Measurements from ENCODE around the gene PPP1R14D.
A peak's percentile ranks its signal among the peaks of the same experiment; 100 is the strongest.

Gene PPP1R14D

DNA sequence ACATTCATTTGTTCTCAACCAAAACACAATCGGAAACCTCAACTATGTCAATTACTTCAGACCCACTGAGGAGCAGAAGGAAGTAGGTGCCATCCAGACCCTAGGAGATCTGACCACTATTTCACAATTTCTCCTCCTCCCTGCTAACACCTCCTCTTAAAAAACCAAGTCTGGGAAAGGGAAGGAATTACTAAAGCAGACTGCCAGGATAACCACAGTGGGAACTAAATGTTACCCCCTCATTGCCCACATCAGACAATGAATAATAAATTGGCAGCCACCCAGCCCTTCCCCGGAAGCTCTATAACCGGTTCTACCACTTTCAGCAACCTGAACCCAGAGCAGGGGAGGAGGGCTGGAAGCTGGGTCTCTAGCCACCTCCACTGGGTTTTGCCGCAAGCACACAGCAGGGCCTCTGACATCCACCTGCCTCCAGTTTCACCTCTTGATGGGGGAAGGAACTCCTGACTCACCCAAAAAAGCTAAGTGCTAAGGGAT is 41.1 kb downstream of the PPP1R14D start:
- DNase-seq (ENCODE audit: low read depth in 1 of 2, low spot score in 1 of 2), result peak in 1 of 2 donors; percentile 27

DNA sequence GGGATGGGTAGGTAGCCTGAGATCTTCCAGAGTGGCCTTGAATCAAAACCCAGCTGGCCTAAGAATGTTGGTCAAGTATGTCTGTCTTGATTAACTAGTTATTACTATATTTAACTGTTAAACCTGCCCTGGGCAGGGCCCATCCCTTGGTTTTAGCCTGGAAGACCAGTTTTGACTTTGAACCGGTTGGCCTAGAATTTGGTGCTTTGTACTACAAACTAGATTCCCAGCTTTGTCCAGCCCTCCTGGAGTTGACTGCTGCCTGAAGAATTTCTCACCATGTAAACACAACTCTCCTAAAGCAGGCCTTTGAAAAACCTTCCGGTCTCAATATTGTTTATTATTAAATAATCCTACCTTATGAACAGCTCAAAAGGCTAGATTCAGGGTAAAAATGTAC is 42.7 kb downstream of the PPP1R14D start:
- DNase-seq (ENCODE audit: low read depth in 1 of 2, low spot score in 1 of 2), result no peak

GRCh38 chr15:40785164-40785563 is 43.3 kb downstream of the PPP1R14D start:
- no peak for DNase-seq (ENCODE audit: low read depth in 1 of 2, low spot score in 1 of 2)

DNA sequence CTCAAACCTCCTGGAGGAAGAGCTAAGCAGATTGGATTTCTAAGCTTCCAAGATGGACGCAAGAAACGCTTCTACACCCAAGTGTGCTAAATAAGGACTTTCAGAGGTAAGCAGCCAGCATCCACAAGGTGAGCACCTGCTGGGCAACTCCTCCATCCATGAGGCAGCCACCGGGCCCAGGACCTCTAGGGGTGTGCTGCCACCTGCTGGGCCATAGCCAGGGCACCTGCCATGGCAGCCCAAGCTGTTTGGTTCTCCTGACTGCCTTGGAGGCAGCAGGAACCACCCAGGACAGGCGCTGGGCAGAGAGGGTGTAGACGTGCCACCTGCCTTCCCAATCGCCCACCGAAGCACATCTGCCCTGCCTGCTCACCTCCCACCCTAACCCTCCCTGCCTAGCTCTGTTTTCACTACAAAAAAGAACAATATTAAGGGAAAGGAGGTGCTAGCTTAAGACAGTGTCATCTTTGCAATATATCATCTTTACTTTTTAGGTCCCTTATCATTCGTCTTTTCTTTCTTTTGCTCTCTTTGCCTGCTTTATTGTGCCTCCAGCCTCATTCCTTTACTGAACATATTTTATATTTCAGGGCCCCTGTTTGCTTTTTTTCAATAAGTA is 45.8 kb downstream of the PPP1R14D start:
- peak; percentile 66 to 70 for DNase-seq (ENCODE audit: low read depth in 1 of 2, low spot score in 1 of 2)

DNA sequence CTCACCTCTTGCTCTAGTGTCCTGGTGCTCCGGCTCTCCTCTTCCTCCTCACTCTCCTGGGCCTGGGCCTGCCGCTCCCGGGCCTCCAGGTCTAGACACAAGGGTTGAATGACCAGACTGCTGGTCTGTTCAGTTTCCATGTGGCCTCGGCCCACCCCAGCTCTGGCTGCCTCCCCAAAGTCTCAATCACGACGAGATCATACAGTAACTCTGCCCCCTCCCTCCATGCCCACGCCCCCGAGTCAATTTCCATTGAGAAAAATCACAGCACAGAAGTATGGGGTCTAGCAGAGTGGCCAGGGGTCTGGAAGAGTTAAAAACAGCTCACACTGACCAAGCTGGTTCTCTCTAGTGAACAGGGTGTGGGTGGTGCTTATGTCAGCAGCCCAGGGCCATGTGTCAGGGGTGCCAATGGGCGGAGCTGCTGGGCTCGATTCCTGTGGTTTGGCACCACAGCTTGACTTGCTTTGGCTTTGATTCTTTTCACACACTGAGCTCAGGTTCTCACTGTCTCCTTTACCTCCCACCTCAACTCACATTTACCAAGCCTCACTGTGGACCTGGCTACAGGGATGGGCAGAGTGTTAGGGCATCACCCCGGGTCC is 51.9 kb downstream of the PPP1R14D start:
- DNase-seq (ENCODE audit: low read depth in 1 of 2, low spot score in 1 of 2), result no peak

GRCh38 chr15:40775740-40776536 is 52.6 kb downstream of the PPP1R14D start:
- DNase-seq (ENCODE audit: low read depth in 1 of 2, low spot score in 1 of 2), result no peak

DNA sequence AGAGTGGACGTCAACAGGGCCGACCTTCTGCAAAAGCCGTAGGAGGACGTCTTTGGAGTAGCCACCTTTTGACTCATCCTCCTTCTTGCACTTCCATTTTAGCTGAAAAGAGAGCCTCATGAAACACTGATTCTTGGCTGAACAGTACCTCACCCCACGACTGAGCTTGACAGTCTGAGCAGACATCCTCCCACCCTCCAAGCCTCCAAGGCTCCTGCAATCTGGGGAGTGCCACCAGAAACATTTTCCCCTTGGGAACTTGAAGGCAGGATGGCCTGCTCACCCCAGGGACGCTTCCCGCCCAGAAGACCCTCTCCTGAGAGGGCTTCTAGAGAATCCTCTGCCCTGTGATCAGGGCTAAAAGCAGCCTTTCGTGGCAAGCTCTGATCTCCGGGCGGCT is 53.5 kb downstream of the PPP1R14D start:
- no peak for DNase-seq (ENCODE audit: low read depth in 1 of 2, low spot score in 1 of 2)

DNA sequence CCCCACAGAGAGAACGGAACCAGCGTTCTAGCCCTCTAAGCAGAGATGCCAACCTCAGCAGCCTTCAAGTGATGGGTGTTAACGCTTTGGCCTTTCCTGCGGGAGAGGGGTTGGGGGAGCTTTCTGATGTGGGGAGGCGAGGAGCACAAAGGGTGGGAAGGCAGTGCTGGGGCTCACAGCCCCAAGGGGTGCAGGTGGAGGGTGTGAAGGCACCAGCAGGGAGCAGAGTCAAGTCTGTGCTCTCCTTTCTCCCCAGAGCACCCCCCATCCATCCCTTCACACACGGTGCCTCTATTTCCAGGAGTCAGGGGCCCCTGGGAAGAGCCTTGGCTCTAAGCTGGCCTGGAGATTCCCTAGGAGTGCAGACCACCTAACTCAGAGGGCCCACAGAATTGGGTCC is 54.6 kb downstream of the PPP1R14D start:
- DNase-seq (ENCODE audit: low read depth in 1 of 2, low spot score in 1 of 2), result no peak

DNA sequence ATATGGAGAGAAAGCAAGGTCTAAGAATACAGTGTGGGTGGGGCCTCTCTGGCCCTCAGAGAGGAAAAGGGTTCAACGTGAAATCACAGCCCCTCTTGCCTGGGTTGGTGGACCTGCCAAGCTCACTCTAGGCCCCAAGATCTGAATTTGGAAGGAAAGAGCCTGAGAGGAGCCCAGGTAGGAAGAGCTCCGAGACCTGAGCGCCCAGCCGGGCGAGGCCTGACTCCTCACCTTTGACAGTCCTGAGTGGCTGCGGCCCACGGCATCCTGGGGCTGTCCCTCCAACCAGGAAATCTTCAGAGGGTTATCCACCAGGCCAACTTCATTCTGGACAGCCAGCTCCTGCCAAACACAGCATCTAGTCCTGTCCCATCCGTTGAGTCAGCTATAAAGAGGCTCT is 55.0 kb downstream of the PPP1R14D start:
- DNase-seq (ENCODE audit: low read depth in 1 of 2, low spot score in 1 of 2), result no peak

GRCh38 chr15:40772014-40772413 is 56.5 kb downstream of the PPP1R14D start:
- DNase-seq (ENCODE audit: low read depth in 1 of 2, low spot score in 1 of 2), result no peak

DNA sequence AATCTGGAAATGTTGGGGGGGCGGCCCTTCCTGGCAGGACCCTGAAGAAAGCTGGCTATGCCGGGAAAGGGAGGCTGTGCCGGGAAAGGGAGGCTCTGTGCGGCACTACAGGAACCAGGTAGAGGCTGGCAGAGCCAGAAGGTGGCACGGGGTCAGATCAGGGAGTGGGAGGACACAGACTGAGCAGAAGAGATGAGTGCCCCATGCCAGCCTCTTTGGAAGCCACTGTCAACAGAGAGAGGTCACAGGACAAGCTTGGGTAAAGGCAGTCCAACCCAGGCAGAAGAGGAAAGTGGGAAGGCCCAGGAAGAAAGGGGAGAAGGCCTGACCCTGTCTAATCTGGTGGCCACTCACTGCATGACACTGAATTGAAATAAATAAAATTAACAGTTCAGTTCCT is 57.3 kb downstream of the PPP1R14D start:
- DNase-seq (ENCODE audit: low read depth in 1 of 2, low spot score in 1 of 2), result no peak

DNA sequence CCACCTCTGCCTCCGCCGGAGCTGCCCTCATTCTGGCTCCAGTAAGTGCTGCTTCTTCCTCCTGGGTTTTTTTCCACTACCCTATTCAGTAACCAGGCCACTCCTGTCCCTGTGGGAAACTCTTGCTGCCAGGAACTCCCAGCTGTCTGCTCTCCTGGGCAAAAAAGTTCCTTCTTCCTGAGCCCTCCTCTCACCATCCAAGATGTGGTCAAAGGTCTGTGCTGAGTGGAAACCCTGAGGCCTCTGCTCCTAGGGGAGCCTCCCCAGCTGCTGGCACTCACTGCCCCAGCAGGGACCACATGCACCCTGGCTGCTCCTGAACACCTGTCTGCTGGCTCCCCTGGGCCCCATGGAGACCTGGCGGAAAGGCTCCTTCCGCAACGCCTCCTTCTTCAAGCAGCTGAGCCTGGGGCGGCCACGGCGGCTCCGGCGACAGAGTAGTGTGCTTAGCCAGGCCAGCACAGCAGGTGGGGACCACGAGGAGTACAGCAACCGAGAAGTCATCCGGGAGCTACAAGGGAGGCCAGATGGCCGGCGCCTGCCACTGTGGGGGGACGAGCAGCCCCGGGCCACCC is 58.3 kb downstream of the PPP1R14D start:
- no peak for DNase-seq (ENCODE audit: low read depth in 1 of 2, low spot score in 1 of 2)

- peak in 1 of 2 donors; percentile 21 for DNase-seq (ENCODE audit: low read depth in 1 of 2, low spot score in 1 of 2)
These were observed 59.0 kb downstream of the PPP1R14D start, which contains the start of gene C15orf62 for GRCh38 chr15:40769274-40770146. TSS of gene C15orf62 (plus strand) at chr15:40769980. CDS start at chr15:40770496, 516 bp downstream.

DNA sequence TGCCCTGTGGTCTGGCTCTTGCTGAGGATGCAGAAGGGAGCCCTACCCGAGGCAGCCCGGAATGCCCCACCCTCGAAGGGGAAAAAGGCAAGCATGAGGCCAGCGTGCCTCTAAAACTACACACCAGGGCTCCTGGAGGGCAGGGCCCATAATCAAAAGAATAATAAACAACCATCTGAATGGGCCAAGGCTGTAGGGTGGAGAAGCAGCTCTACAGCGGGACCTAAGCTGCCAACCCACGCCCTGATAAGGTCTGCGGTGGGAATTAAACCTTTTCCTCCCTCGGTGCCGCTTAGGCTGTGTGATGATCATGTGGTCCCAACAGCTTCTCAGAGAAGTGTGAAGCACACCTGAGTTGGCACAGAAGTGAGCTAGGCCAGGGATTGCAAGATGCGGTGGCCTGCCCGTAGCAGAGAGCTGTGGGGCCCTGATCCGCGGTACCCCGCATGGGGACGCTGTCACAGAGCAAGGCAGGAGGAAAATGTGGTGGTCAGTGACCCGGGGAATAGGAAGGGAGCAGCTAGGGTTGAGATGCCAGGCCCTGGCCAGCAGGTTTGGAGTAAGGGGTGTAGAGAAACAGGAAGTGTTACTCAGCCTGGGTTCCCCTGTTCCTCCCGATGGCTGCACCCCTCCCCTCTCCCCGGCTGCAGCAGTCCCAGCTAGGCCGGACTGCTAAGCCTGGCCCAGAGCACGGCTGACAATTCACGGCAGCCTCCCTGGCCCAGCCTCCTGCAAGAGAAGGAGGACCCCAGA is 59.8 kb downstream of the PPP1R14D start:
- DNase-seq (ENCODE audit: low read depth in 1 of 2, low spot score in 1 of 2), result no peak

DNA sequence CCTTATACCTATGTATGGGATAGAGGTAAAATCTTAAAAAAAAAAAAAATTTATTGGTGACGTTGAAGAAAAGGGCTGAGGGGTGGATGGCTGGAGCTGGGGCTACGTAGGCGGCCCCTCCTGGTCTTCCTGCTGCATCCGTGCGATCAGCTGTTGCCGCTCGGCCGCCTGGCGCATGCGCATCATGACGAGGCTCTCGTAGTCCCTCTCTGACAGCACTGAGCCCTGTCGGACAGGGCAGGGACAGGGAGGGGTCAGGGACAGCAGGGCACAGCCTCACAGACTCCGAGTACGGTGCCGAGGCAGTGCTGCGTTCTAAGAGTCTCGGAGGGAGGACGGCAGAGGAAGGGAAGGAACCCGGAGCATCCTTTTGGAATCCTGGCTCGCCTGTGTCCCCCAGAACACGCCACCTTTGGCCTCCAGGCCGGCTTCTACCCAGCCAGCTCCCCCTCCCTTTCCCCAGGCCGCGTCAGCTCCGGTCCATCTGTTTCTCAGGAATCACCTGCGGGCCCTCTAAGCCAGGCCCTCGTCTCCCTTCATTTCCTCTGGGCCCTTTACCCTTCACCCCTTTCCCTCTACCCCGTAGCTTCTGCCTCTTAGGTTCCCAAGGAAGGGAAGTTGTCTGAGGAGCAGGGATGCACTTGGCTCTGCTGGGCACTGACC is 60.5 kb downstream of the PPP1R14D start:
- no peak for DNase-seq (ENCODE audit: low read depth in 1 of 2, low spot score in 1 of 2)

DNA sequence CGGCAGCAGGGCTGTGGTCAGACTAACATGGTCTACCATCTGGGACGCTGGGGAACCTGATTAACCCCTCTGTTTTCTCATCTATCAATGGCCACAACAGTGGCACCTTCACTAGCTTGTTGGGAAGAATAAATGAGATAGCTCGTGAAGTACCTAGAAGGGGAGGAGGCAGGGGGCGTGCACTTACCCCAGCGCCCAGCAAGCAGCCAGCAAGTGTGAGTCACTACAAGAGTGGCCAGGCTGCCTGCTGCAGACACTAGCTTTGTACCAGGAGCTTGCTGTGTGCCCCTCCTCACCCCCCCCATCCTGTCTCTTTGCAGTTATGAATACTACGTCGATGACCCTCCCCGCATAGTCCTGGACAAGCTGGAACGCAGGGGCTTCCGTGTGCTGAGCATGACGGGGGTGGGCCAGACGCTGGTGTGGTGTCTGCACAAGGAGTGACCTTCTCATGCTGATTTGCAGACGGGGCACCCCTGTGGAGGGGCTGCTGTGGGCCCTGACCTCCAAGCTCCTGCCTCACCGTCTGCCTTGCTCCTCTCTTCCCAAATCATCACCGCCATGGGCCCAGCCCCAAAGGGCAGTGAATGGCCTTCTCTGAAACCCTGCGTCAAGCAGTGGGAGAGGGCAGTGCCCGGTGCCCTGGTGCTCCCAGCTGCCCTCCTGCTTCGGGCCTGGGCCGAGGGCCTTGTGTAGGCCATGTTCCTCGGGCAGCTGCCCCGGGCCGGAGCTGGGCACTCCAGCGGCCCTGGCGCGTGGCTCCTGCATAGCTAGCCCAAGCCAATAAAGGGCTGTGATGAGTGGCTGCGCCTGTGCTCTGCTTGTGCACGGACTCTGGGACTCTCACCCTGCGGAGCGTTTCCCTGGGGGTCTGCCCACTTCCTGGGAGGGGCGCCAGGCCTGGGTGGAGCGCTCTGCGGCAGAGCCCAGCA is 61.3 kb downstream of the PPP1R14D start:
- DNase-seq (ENCODE audit: low read depth in 1 of 2, low spot score in 1 of 2), result no peak

GRCh38 chr15:40766194-40766815 is 62.2 kb downstream of the PPP1R14D start:
- DNase-seq (ENCODE audit: low read depth in 1 of 2, low spot score in 1 of 2), result no peak

Measured in activated T-helper 1 cell treated with anti-CD3 and anti-CD28 coated beads, Interleukin-2, amount 50 U/mL, for 16 hours (primary cell).